ENCODE results near the gene IFT122. TPM values are rescaled to one million over a fixed set of nuclear protein-coding genes. Genes with fewer than 3 reads are reported as not detected.
"Not testable (repeated sequence)": the region's sequence is repeated elsewhere in the genome, so short reads cannot be mapped to it uniquely, and the experiment has no call there.

IFT122 gene
- total and polyA plus RNA-seq, 5 donors from 2014 or later, result 2.5 to 19.3 (median 4.6) TPM

DNA sequence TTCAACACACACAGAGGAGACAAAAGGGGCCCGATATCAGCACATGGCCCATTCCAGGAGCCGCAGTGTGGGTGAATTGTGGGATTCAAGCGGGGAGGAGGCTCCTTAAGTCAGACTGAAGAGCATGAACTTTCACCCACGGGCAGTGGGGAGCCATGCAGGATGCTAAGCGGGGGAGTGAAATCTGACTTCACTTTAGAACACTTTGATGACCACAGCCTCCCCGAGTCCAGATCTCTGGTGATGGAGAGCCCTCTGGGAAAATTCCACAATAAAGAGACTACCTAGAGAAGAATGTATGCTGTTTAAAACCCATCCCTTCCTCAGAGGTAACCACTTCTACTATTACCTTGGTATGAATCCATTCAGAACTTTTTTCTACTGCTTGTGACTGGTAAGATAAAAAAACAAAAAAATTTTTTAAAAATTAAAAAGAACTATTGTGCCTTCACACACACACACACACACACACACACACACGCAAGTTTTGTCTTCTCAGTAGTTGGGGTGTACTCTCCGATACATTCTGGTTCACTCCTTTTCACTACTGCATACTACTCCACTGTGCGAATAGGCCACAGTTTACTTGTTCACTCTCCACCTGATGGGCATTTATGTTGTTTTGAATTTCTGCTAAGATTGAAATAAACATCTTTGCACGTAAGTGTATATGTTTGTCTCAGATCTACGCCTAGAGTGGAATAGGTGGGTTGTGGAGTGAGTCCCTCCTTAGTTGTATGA is 100.9 kb downstream of the IFT122 start:
- no peak overlapping the region for H3K4me3 Mint-ChIP-seq
- no peaks in the 10 kb centered on the region for H3K9me3 ChIP-seq (ENCODE audit: control insufficient read depth in 2 of 2, low read length in 2 of 2)
- H3K36me3 Mint-ChIP-seq, result no peaks in the 10 kb centered on the region

DNA sequence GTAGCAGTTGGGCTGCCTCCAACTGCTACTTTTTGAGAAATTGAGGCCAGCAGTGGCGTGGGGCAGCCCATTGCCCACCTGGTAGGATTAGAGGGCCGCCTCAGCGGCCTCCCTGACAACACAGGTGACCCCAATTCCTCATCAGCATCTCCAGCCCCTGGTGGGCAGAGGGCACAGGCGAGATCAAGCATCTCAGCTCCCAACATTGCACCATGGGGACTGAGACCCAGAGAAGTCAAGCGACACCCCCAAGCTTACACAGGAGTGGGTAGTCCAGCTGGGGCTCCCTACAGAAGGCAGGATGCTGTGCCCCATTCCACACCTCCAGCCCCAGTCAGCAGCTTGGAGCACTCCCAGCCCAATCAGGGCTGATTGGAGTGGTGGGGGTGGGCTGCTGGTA is 102.7 kb downstream of the IFT122 start:
- no peaks in the 10 kb centered on the region for H3K36me3 Mint-ChIP-seq
- H3K9me3 Mint-ChIP-seq, result no peaks in the 10 kb centered on the region
- H3K4me3 Mint-ChIP-seq, result no peak overlapping the region
- ATAC-seq (ENCODE audit: low read depth in 2 of 2) (no peak), DNase-seq (no peak)
- no peaks in the 10 kb centered on the region for H3K27me3 ChIP-seq (ENCODE audit: control insufficient read depth, insufficient read depth, low read length)
- no peaks in the 10 kb centered on the region for H3K36me3 ChIP-seq (ENCODE audit: control insufficient read depth, insufficient read depth, low read length)
- H3K27ac ChIP-seq (ENCODE audit: insufficient read depth, low read length, poor library complexity, severe bottlenecking), result no peak overlapping the region
- no peak overlapping the region for H3K4me3 ChIP-seq (ENCODE audit: low read depth, low read length)
- H3K4me1 ChIP-seq (ENCODE audit: control insufficient read depth, insufficient read depth, low read length, poor library complexity, severe bottlenecking), result no peaks in the 10 kb centered on the region
- H3K27ac Mint-ChIP-seq, result no peak overlapping the region
- peaks cover 1% of the 10 kb centered on the region for H3K27me3 Mint-ChIP-seq
- H3K4me1 Mint-ChIP-seq, result no peaks in the 10 kb centered on the region
- no peaks in the 10 kb centered on the region for H3K9me3 ChIP-seq (ENCODE audit: control insufficient read depth in 2 of 2, low read length in 2 of 2)

More for the DNA sequence above, 100.9 kb downstream of the IFT122 start:
- Histone ChIP-seq H3K4me1 (ENCODE audit: control insufficient read depth, insufficient read depth, low read length, poor library complexity, severe bottlenecking) (no peaks in the 10 kb centered on the region), H3K27me3 (ENCODE audit: control insufficient read depth, insufficient read depth, low read length) (no peaks in the 10 kb centered on the region), H3K36me3 (ENCODE audit: control insufficient read depth, insufficient read depth, low read length) (no peaks in the 10 kb centered on the region), H3K4me3 (ENCODE audit: low read depth, low read length) (no peak overlapping the region), H3K27ac (ENCODE audit: insufficient read depth, low read length, poor library complexity, severe bottlenecking) (no peak overlapping the region)
- Mint-ChIP-seq H3K27ac (no peak overlapping the region), H3K27me3 (peaks cover 6% of the 10 kb centered on the region), H3K4me1 (no peaks in the 10 kb centered on the region), H3K9me3 (no peaks in the 10 kb centered on the region)
- DNase-seq, result no peak
- no peak for ATAC-seq (ENCODE audit: low read depth in 2 of 2)

DNA sequence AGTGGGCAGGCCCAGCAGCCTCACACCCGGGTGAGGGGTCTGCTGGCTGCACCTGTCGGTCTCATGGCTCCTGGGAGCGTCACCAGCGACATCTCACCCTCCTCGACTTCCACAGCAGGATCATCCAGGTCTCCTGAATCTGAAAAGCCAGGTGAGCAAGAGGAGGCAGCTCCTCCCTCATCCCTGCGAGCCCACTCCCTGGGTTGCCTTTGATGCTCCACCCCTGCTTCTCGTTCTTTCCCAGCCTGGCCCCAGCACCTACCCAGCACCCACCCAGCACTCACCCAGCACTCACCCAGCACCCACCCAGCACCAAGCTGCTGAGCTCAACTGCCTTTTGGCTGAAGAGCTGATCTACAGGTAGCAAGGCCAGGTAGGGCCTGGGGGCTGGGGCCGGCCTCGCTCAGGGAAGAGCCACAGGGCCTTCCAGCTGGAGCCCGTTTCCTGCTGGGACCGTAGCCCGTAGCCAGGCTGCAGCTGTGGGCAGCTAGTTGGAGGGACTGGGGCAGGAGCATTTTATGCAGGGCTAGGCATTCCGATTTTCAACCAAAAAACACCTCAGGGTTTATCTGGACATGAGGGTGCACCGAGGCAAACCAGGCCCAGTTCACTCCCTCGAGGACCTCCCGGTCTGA is 103.2 kb downstream of the IFT122 start, which contains the start of gene H1-8:
TSS of gene H1-8 (plus strand) at position 20 of the 635 bp plus-strand sequence. CDS start at position 64, 44 bp downstream.
- Histone ChIP-seq H3K9me3 (ENCODE audit: control insufficient read depth in 2 of 2, low read length in 2 of 2) (no peaks in the 10 kb centered on the region), H3K4me3 (ENCODE audit: low read depth, low read length) (no peak within 1 kb of the TSS), H3K27ac (ENCODE audit: insufficient read depth, low read length, poor library complexity, severe bottlenecking) (no peak within 1 kb of the TSS), H3K4me1 (ENCODE audit: control insufficient read depth, insufficient read depth, low read length, poor library complexity, severe bottlenecking) (no peaks in the 10 kb centered on the region), H3K36me3 (ENCODE audit: control insufficient read depth, insufficient read depth, low read length) (no peaks in the 10 kb centered on the region), H3K27me3 (ENCODE audit: control insufficient read depth, insufficient read depth, low read length) (no peaks in the 10 kb centered on the region)
- Mint-ChIP-seq H3K27ac (peak within 1 kb of the TSS in 1 of 3 donors; percentile 67), H3K36me3 (no peaks in the 10 kb centered on the region), H3K9me3 (no peaks in the 10 kb centered on the region), H3K4me3 (no peak within 1 kb of the TSS), H3K4me1 (no peaks in the 10 kb centered on the region), H3K27me3 (no peaks in the 10 kb centered on the region)
- ATAC-seq (ENCODE audit: low read depth in 2 of 2), result no peak
- DNase-seq, result no peak

DNA sequence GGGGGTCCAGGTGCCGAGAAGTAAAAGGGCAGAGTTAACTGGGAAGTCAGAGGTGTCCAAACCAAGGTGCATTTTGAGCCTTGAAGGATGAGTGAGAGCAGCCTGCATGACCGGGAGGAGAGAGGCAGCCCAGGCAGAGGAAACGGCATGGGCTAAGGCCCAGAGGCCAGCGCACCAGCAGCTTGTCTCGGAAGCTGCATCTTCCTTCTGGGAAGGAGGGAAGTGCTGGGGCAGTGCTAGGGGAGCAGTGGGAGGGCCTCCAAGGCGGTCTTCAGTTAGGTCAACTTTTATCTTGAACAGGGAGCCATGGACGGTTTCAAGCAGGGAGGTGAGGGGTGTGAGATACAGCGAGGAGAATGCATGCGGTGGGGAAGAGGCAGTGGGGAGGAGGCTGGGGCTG is 104.0 kb downstream of the IFT122 start:
- H3K27me3 Mint-ChIP-seq, result no peaks in the 10 kb centered on the region
- H3K36me3 Mint-ChIP-seq, result no peaks in the 10 kb centered on the region
- DNase-seq (no peak), ATAC-seq (ENCODE audit: low read depth in 2 of 2) (no peak)
- Histone ChIP-seq H3K4me3 (ENCODE audit: low read depth, low read length) (no peak overlapping the region), H3K4me1 (ENCODE audit: control insufficient read depth, insufficient read depth, low read length, poor library complexity, severe bottlenecking) (no peaks in the 10 kb centered on the region), H3K9me3 (ENCODE audit: control insufficient read depth in 2 of 2, low read length in 2 of 2) (no peaks in the 10 kb centered on the region), H3K27me3 (ENCODE audit: control insufficient read depth, insufficient read depth, low read length) (no peaks in the 10 kb centered on the region), H3K27ac (ENCODE audit: insufficient read depth, low read length, poor library complexity, severe bottlenecking) (no peak overlapping the region), H3K36me3 (ENCODE audit: control insufficient read depth, insufficient read depth, low read length) (no peaks in the 10 kb centered on the region)
- no peaks in the 10 kb centered on the region for H3K9me3 Mint-ChIP-seq
- H3K4me1 Mint-ChIP-seq, result no peaks in the 10 kb centered on the region
- peak overlapping the region in 1 of 3 donors; percentile 67 for H3K27ac Mint-ChIP-seq
- H3K4me3 Mint-ChIP-seq, result no peak overlapping the region

DNA sequence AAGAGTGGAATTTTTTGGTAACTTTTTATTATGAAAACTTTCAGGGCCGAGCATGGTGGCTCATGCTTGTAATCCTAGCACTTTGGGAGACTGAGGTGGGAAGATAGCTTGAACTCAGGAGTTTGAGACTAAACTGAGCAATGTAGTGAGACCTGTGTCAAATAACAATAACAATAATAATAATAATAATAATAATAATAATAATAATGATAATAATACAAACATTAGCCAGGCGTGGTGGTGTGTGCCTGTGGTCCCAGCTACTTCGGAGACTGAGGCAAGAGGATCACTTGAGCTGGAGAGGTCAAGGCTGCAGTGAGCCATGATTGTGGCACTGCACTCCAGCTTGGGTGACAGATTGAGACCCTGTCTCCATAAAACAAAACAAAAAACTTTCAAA is 105.9 kb downstream of the IFT122 start:
- not testable (repeated sequence) for ATAC-seq (ENCODE audit: low read depth in 2 of 2); DNase-seq; H3K27ac Mint-ChIP-seq; H3K9me3 Mint-ChIP-seq; H3K9me3 ChIP-seq (ENCODE audit: control insufficient read depth in 2 of 2, low read length in 2 of 2); H3K4me1 ChIP-seq (ENCODE audit: control insufficient read depth, insufficient read depth, low read length, poor library complexity, severe bottlenecking); H3K36me3 ChIP-seq (ENCODE audit: control insufficient read depth, insufficient read depth, low read length); H3K4me3 Mint-ChIP-seq; H3K4me3 ChIP-seq (ENCODE audit: low read depth, low read length); H3K4me1 Mint-ChIP-seq; H3K27me3 Mint-ChIP-seq; H3K27me3 ChIP-seq (ENCODE audit: control insufficient read depth, insufficient read depth, low read length); H3K36me3 Mint-ChIP-seq; H3K27ac ChIP-seq (ENCODE audit: insufficient read depth, low read length, poor library complexity, severe bottlenecking)

DNA sequence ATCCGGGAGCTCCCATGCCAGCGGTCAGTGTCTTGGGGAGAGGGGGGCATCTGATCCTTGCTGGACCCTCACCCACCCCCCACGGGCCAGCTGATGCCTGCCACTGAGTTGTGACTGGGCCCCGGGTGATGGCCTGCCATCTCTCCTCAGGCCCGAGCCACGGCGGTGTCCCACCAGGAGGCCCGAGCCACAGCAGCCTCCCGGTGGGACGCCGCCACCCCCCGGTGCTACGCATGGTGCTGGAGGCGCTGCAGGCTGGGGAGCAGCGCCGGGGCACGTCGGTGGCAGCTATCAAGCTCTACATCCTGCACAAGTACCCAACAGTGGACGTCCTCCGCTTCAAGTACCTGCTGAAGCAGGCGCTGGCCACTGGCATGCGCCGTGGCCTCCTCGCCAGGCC is 107.2 kb downstream of the IFT122 start:
- no peaks in the 10 kb centered on the region for H3K27me3 Mint-ChIP-seq
- Histone ChIP-seq H3K27me3 (ENCODE audit: control insufficient read depth, insufficient read depth, low read length) (no peaks in the 10 kb centered on the region), H3K4me3 (ENCODE audit: low read depth, low read length) (no peak overlapping the region), H3K9me3 (ENCODE audit: control insufficient read depth in 2 of 2, low read length in 2 of 2) (no peaks in the 10 kb centered on the region), H3K36me3 (ENCODE audit: control insufficient read depth, insufficient read depth, low read length) (no peaks in the 10 kb centered on the region), H3K27ac (ENCODE audit: insufficient read depth, low read length, poor library complexity, severe bottlenecking) (no peak overlapping the region), H3K4me1 (ENCODE audit: control insufficient read depth, insufficient read depth, low read length, poor library complexity, severe bottlenecking) (no peaks in the 10 kb centered on the region)
- no peaks in the 10 kb centered on the region for H3K36me3 Mint-ChIP-seq
- no peaks in the 10 kb centered on the region for H3K9me3 Mint-ChIP-seq
- ATAC-seq (ENCODE audit: low read depth in 2 of 2) (no peak), DNase-seq (no peak)
- H3K4me1 Mint-ChIP-seq, result no peaks in the 10 kb centered on the region
- H3K4me3 Mint-ChIP-seq, result no peak overlapping the region
- no peak overlapping the region for H3K27ac Mint-ChIP-seq

DNA sequence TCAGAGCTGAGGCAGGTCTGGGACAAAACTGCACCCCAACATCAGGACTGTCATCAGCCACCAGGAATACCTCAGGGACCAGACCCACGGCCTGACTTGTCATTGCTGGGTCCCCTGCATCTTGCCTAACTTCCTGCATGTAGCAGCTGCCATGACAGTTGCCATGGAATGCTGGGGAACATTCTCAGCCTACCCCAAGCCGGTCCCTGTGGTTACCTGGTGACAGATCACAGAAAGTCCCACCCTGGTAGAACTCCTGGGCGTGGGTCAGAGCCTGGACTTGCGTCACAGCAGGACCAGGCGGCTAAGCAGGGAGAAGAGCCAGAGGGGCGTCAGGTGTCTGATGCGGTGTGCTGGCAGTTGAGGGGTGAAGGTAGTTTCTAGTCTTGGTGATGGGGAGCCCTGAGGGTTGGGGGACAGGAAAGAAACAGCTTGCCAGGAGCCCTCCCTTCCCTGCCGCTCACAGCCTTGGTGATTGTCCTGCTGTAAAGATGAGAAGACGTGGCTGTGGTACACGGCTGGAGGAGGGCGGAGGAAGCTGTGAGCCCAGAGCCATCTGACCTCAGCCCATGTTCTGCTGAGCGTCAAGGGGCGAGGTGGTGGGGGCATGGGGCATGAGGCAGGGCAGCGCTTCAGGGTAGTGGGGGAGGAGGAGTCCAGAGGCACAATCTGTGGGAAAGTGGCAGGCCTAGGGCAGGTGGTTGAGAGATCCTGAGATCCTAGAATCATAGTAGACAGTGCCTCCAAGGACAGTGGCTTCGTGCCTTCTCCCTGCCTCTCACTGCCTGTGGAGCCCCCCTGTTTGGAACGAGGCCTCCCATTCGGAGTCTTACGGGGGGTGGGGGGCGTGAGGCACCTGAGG is 108.3 kb downstream of the IFT122 start:
- Histone ChIP-seq H3K9me3 (ENCODE audit: control insufficient read depth in 2 of 2, low read length in 2 of 2) (no peaks in the 10 kb centered on the region), H3K27me3 (ENCODE audit: control insufficient read depth, insufficient read depth, low read length) (no peaks in the 10 kb centered on the region), H3K36me3 (ENCODE audit: control insufficient read depth, insufficient read depth, low read length) (no peaks in the 10 kb centered on the region), H3K4me3 (ENCODE audit: low read depth, low read length) (no peak overlapping the region), H3K4me1 (ENCODE audit: control insufficient read depth, insufficient read depth, low read length, poor library complexity, severe bottlenecking) (no peaks in the 10 kb centered on the region), H3K27ac (ENCODE audit: insufficient read depth, low read length, poor library complexity, severe bottlenecking) (no peak overlapping the region)
- Mint-ChIP-seq H3K27me3 (peaks cover under 1% of the 10 kb centered on the region), H3K4me3 (no peak overlapping the region), H3K27ac (no peak overlapping the region), H3K4me1 (no peaks in the 10 kb centered on the region), H3K36me3 (no peaks in the 10 kb centered on the region), H3K9me3 (no peaks in the 10 kb centered on the region)
- ATAC-seq (ENCODE audit: low read depth in 2 of 2) (no peak), DNase-seq (no peak)
